Smooth muscle cell (in vitro differentiated cells): Measurements from ENCODE around the gene PAPSS1. TPM values are rescaled to one million over a fixed set of nuclear protein-coding genes. Genes with fewer than 3 reads are reported as not detected.
"Not testable (repeated sequence)": the region's sequence is repeated elsewhere in the genome, so short reads cannot be mapped to it uniquely, and the experiment has no call there.

ENCODE experiments used
- DNase-seq: peaks from one replicate; lab custom pipeline; 2025; ENCODE audit not compliant: unreplicated experiment; lab: John Stamatoyannopoulos, UW
- H2AFZ ChIP-seq: fragments of 200-600 bp; sonication (generic); 2 replicates; pipeline ENCODE4 v1.6.0; 2016; ENCODE audit warnings: antibody characterized with exemption, low read depth, mild to moderate bottlenecking
- H3F3A ChIP-seq: fragments of 200-600 bp; sonication (generic); 2 replicates; pipeline ENCODE4 v1.6.0; 2017; ENCODE audit warnings: antibody characterized with exemption, low read depth
- H3K27ac ChIP-seq: fragments of 200-600 bp; sonication (generic); 2 replicates; pipeline ENCODE4 v1.5.1; 2016; ENCODE audit warnings: low read depth, mild to moderate bottlenecking
- H3K27me3 ChIP-seq: fragments of 200-600 bp; sonication (generic); 2 replicates; pipeline ENCODE4 v1.6.1; 2016; ENCODE audit warnings: low read depth, mild to moderate bottlenecking
- H3K36me3 ChIP-seq: fragments of 200-600 bp; sonication (generic); 2 replicates; pipeline ENCODE4 v1.5.1; 2016; ENCODE audit warnings: low read depth
- H3K4me1 ChIP-seq: fragments of 200-600 bp; sonication (generic); 2 replicates; pipeline ENCODE4 v1.5.1; 2016; ENCODE audit warnings: low read depth
- H3K4me2 ChIP-seq: fragments of 200-600 bp; sonication (generic); 2 replicates; pipeline ENCODE4 v1.6.0; 2016; ENCODE audit warnings: mild to moderate bottlenecking
- H3K4me3 ChIP-seq: fragments of 200-600 bp; sonication (generic); 2 replicates; pipeline ENCODE4 v1.5.1; 2016; ENCODE audit warnings: mild to moderate bottlenecking
- H3K79me2 ChIP-seq: fragments of 200-600 bp; sonication (generic); 2 replicates; pipeline ENCODE4 v1.6.0; 2016; ENCODE audit warnings: low read depth, mild to moderate bottlenecking
- H3K9ac ChIP-seq: fragments of 200-600 bp; sonication (generic); 2 replicates; pipeline ENCODE4 v1.6.0; 2016; ENCODE audit warnings: low read depth
- H3K9me3 ChIP-seq: fragments of 200-600 bp; sonication (generic); replicated peaks from 2 replicates; pipeline ENCODE4 v1.5.1; 2016; ENCODE audit warnings: low read depth
- H4K20me1 ChIP-seq: fragments of 200-600 bp; sonication (generic); 2 replicates; pipeline ENCODE4 v1.6.0; 2016; ENCODE audit warnings: low read depth
- CTCF ChIP-seq: fragments of 200-600 bp; sonication (generic); IDR thresholded peaks from 2 replicates; pipeline ENCODE4 v1.5.1; 2017; ENCODE audit warnings: borderline replicate concordance, mild to moderate bottlenecking, antibody characterized with exemption; ENCODE audit not compliant: insufficient read depth, poor library complexity, severe bottlenecking
- WGBS: methylation state at CpG from one replicate; pipeline ENCODE4 v1.1.7; 2016; ENCODE audit warnings: low lambda C conversion rate; 5-methylcytosine and 5-hydroxymethylcytosine counted together
- polyA plus RNA-seq: library from polyadenylated mRNA; unstranded; fragments of >200 nt; fragmentation: Nextera tagmentation; extraction: Ambion mirVana; gene quantifications from 2 replicates; pipeline ENCODE4 v1.2.1, GENCODE V29; 2016
- total RNA-seq: library from RNA; depleted of rRNA; stranded (reverse); fragments of >200 nt; gene quantifications from 2 replicates; pipeline ENCODE4 v1.2.3, GENCODE V29; 2014

PAPSS1 gene
- total and polyA plus RNA-seq, 2 experiments from 2014 or later = 188 to 198 TPM

GRCh38 chr4:107705742-107706556 lies 14.1 kb downstream of the PAPSS1 start:
- H3K36me3 ChIP-seq = peaks cover 20% of the 10 kb centered on the region
- H3K9ac ChIP-seq = no peak overlapping the region
- 100% methylated on average over 1 of the region's 1 CpG for WGBS
- no peaks in the 10 kb centered on the region for H3K27me3 ChIP-seq
- H2AFZ ChIP-seq = no peak overlapping the region
- TF ChIP-seq CTCF = no peak
- no peak overlapping the region for H3K4me2 ChIP-seq
- H3K9me3 ChIP-seq = peaks cover 19% of the 10 kb centered on the region
- H4K20me1 ChIP-seq = peaks cover 34% of the 10 kb centered on the region
- no peak overlapping the region for H3K4me3 ChIP-seq
- no peak for DNase-seq
- no peaks in the 10 kb centered on the region for H3K4me1 ChIP-seq
- peaks cover 100% of the 10 kb centered on the region for H3K79me2 ChIP-seq
- H3K27ac ChIP-seq = no peak overlapping the region
- peaks cover 9% of the 10 kb centered on the region for H3F3A ChIP-seq

- H3K27ac ChIP-seq = no peak overlapping the region
- H4K20me1 ChIP-seq = peaks cover 41% of the 10 kb centered on the region
- H3K79me2 ChIP-seq = peaks cover 100% of the 10 kb centered on the region
- 36% methylated on average over 1 of the region's 1 CpG for WGBS
- no peak for TF ChIP-seq CTCF
- H3K4me3 ChIP-seq = no peak overlapping the region
- H3K36me3 ChIP-seq = peaks cover 41% of the 10 kb centered on the region
- DNase-seq = no peak
- H3K9ac ChIP-seq = no peak overlapping the region
- H3K27me3 ChIP-seq = no peaks in the 10 kb centered on the region
- no peak overlapping the region for H3K4me2 ChIP-seq
- H2AFZ ChIP-seq = no peak overlapping the region
- H3F3A ChIP-seq = peaks cover 2% of the 10 kb centered on the region
- H3K4me1 ChIP-seq = no peaks in the 10 kb centered on the region
- peaks cover 17% of the 10 kb centered on the region for H3K9me3 ChIP-seq
Observed at GRCh38 chr4:107701565-107701964, 18.5 kb downstream of the PAPSS1 start.

GRCh38 chr4:107699466-107700206 lies 20.4 kb downstream of the PAPSS1 start:
- Histone ChIP-seq H3K27me3 (no peaks in the 10 kb centered on the region), H2AFZ (no peak overlapping the region), H3K9me3 (peaks cover 7% of the 10 kb centered on the region), H3K4me2 (no peak overlapping the region), H3F3A (peaks cover 2% of the 10 kb centered on the region), H3K4me3 (no peak overlapping the region), H3K9ac (no peak overlapping the region), H3K27ac (no peak overlapping the region), H3K4me1 (no peaks in the 10 kb centered on the region), H3K36me3 (peaks cover 36% of the 10 kb centered on the region), H4K20me1 (peaks cover 57% of the 10 kb centered on the region), H3K79me2 (peaks cover 98% of the 10 kb centered on the region)
- no peak for DNase-seq
- WGBS = 33% methylated on average over 2 of the region's 2 CpGs
- no peak for TF ChIP-seq CTCF

GRCh38 chr4:107696187-107696586 lies 23.8 kb downstream of the PAPSS1 start:
- over 99% methylated on average over 6 of the region's 6 CpGs for WGBS
- H4K20me1 ChIP-seq = peaks cover 66% of the 10 kb centered on the region
- H3K4me2 ChIP-seq, H3K9me3 ChIP-seq, H3K27ac ChIP-seq, H3K9ac ChIP-seq, DNase-seq, H3F3A ChIP-seq, H3K27me3 ChIP-seq, H2AFZ ChIP-seq, H3K4me1 ChIP-seq, H3K4me3 ChIP-seq: not testable (repeated sequence)
- peaks cover 98% of the 10 kb centered on the region for H3K79me2 ChIP-seq
- H3K36me3 ChIP-seq = peaks cover 45% of the 10 kb centered on the region
